GM18505 (cell line): Measurements from ENCODE around the gene DHX8.

Source experiments
- ATAC-seq: cut with Tn5 transposase; IDR thresholded peaks from one replicate; pipeline ENCODE4 v1.9.1; 2021; ENCODE audit not compliant: unreplicated experiment
- POLR2A ChIP-seq: IDR thresholded peaks from 4 replicates; pipeline ENCODE4 v1.6.1; 2011; ENCODE audit warnings: borderline replicate concordance; ENCODE audit not compliant: insufficient read depth, insufficient read length; ENCODE audit errors: extremely low read depth

DHX8 gene

DNA sequence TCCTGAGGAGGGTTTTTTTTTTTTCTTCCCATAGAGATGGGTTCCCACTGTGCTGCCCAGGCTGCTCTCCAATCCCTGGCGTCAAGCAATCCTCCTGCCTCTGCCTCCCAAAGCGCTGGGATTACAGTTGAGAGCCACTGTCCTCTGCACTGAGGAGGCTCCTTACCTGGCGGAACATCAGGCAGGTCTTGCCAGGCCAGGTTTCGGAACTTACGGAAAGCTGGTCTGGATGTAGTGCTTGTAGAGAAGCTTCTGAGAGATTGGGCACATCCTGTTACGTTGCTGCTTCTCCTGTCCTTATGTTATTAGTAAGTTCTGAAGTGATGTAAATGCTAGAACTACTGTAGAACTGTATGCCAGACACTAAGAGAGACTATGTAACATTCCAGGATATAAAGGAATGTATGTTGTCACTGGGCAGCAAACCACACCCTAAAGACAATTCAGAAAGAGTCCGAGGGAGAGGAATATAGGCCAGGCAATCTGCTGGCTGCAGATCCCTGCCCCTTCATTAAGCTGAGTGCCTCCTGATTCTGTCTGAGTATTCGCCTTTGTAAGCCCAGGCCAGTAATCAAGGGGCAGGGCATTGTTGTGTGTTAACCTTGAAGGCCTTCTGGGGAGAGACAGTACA, 41.3 kb downstream of the DHX8 start:
- ATAC-seq = no peak
- no peak for TF ChIP-seq POLR2A

DNA sequence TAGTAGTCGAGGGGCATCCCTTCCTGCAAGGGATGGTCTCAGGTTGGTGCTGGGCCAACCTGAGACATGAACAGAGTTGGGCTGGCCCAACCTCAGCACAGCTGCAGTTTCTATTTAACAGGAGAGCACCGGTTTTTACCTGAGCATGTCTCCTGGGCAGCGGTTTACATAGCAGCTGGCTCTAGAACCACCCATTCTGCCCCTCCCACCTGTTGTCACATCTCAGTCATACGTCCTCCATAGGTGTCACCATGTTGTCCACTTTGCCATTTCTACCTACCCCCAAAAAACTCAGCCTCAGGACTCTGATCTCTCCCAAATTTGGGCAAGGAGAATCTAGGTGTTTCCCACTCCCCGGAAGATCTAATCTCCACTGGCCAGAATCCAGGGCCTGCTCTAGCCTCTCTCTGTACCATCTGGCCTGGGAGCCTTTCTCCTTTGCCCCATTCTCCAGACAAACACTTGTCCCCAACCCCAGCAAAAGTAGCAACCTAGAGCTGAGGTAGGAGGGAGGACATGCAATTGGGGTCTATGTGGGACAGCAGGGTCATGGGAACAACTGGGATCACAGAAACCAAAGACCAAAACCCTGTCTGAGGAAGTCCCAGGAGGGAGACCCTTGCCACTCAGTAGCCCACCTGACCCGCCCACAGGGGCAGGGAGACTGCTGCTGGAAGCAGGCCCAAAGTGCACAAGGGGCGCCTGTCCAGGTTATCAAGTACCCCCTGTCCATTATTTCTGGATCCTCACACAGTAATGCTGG, 43.3 kb downstream of the DHX8 start:
- no peak for ATAC-seq
- TF ChIP-seq POLR2A = no peak

DNA sequence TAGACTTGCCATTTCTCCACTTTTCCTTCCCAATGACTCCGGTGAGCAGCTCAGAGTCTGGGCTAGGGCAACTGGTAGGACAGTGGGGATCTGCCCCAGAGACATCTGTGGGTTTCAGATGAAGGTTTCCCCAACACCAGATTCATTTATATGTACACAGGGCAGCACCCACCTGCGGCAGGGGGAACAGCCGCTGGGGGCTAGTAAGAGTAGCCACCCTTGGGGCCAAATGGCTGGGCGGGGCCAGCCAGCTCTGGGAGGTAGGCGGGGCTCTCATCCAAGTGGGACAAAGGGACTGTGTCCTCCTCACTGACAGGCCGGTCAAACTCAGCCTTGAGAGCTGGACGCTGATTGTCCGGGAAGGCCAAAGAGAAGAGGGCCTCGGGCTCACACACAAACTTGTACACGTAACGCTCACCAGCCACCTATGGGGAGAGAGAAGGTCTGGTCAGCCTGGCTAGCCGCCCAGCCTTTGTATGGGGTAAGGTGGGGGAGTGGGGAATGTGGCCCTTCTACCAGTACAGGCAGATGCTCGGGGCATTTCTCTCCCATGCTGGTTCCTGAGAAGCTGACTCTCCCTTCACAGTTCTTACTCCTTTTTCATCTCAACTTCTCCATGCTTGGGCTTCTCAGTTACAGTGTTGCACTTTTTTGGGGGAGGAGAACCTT, 44.7 kb downstream of the DHX8 start:
- ATAC-seq = no peak
- TF ChIP-seq POLR2A = no peak

DNA sequence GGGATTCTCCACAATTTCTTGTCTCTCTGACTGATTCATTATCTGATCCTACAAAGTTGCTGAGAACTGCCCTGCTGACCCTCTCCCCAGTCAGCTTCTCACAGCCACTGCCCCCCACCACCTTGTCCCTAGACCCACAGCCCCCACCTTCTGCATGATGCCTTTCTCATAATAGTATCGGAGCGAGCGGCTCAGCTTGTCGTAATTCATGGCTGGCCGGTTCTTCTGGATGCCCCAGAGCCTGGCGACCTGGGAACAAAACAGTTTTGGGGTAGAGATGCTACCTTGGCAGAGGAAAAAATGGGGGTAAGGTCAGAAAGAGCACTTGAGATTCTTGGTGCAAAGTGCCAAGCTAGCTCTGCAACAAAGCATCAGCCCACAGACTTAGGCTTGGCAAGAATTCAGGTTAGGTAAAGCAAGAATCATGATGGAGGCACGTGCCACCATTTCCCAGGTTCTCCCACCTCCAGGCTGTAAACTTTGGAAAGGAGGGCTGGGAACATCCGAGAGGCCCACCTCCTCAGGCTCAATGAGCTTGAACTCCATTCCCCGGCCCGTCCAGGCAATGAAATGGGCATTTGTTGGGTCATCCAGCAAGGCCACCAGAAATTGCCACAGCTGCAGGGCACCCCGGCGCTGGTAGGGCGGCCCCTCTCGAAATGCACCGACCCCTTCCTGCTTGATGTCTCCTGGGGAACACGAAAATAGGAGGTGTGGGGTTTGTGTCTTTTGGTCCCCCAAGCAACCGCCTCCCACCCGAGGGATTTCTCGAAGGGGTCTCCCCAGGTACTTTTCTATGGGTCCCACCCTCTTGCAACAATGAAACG, 45.4 kb downstream of the DHX8 start:
- no peak for TF ChIP-seq POLR2A

DNA sequence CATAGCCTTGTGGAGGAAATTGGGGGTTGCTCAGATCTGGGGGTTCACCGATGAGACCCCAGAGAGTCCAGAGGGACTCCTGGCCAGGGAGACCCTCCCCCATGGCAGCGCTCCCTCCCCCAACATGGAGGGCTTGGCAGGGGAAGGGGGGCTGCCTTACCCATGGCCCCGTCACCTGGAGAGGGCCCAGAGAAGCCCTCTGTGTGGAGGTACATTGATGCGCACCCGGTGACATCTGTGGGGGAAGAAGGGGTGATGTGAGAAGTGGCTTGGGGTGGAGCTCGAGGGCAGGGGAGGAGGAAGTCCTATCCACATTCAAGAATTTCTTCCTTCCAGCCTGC, 46.1 kb downstream of the DHX8 start:
- TF ChIP-seq POLR2A = no peak
- ATAC-seq = no peak

More for the DNA sequence above, 45.4 kb downstream of the DHX8 start:
- ATAC-seq = no peak

DNA sequence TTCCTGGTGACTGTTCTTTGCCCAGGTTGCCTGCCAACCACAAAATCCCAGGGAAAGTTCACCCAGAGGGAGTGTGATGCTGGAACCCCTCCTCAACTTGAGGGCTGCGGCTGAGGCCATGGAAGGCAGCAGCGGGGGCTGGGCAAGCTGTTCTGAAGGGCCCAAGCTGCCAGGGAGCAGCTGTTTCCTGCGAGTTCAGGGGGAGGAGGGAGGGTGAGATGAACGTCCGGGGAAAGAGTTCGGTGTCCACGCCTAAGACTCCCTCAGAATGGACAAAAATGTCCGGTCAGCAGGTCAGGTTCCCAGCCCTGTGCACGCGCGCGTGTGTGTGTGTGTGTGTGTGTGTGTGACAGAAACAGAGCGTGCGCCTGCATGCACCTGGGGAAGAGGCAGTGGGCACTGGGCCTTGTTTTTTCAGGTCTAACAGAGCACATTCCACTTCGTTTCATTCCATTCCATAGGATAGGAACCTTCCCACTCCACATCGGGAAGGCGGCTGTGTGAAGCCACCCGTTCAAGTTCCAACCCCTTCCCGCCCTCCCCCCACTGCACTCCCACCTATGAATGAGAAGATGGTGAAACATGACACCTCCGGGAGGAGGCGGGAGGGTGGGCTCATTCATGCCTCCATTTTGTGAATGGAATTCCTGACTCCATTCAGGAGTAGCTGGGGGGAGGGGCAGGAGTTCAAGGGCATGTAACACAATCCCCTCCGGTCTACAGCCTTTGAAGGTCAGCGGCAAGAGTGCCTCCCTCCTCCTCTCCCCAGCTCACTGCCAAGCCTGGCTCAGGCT, 46.7 kb downstream of the DHX8 start:
- ATAC-seq = no peak

DNA sequence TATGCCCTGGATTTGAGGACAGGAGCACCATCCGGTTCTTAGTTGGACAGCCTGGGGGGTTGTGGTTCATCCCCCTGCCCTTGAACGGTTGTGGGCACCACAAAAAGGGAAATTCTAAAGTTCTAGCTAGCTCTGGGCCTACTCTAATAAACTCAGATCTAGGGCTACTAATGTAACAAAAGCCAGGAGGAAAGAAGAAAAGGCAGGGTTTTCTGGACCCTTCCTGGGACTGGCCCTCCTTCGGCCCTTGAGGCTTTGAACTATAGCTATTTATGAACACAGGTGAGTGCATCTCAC, 47.3 kb downstream of the DHX8 start:
- TF ChIP-seq POLR2A = no peak
- ATAC-seq = no peak

More for the DNA sequence above, 46.7 kb downstream of the DHX8 start:
- TF ChIP-seq POLR2A = no peak

DNA sequence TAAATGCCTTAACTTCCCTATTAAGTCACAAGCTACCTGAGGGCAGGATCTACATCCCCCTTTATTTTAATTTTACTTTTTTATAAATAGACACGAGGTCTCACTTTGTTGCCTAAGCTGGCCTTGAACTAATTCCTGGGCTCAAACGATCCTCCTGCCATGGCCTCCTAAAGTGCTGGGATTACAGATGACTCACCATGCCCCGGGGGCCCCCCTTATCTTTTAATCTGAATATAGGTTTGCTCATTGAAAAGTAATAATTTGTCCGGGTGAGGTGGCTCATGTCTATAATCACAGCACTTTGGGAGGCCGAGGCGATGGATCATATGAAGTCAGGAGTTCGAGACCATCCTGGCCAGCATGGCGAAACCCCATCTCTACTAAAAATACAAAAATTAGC, 48.2 kb downstream of the DHX8 start:
- ATAC-seq = no peak
- TF ChIP-seq POLR2A = no peak

DNA sequence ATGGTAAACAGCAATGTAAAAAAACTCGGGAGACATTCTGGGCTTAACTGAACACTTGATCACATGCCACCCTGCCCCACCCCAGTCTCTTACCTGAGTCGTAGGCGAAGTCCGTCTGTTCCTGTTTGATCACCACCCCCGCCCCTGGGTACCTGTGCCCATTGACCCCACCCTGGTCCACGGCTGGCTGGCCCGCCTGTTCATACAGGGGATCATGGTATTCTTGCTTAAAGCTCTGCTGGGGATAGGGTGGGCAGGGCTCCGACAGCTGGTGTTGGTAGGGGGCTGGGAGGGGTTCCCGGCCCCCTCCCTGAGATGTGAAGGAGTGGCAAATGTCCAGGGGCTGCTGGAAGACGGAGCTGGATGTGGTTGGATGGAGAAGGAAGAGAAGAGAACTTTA, 48.8 kb downstream of the DHX8 start:
- no peak for TF ChIP-seq POLR2A
- ATAC-seq = no peak

DNA sequence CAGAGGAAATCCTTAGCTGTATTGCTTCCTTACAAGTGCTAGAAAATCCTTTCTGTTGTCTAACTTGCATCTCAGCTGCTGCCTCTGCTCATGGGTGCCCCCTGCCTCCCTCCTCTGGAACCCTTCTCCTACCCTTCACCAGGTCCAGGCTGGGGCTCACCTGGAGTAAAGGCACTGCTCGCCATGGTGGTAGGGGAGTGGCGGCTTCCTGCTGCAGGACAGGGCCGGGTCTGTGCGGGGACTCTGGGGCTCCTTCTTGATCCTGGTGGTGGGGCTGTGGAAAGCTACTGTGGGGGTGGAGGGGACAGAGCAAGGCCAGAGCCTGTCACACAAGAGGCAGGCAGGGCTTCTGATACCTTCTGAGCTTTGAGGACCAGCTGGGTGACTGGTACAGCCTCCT, 49.9 kb downstream of the DHX8 start:
- ATAC-seq = no peak
- no peak for TF ChIP-seq POLR2A

DNA sequence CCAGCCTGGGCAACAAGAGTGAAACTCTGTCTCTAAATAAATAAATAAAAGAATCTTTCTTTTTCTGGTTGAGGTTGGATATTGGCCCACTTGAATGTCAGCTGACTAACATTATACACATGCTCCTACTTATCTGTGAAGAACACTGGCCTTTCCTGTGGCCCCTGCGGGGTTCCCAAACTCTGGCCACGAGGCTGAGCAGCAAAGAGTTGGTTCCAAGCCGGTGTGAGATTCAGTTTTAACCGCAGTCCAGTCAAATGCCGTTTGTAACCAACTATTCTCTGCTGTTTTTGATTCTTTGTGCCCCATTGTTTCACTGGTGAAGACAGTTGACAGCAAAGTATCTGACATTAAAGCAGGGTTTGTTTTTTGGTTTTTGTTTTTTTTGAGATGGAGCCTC, 51.1 kb downstream of the DHX8 start:
- ATAC-seq = no peak
- TF ChIP-seq POLR2A = no peak

DNA sequence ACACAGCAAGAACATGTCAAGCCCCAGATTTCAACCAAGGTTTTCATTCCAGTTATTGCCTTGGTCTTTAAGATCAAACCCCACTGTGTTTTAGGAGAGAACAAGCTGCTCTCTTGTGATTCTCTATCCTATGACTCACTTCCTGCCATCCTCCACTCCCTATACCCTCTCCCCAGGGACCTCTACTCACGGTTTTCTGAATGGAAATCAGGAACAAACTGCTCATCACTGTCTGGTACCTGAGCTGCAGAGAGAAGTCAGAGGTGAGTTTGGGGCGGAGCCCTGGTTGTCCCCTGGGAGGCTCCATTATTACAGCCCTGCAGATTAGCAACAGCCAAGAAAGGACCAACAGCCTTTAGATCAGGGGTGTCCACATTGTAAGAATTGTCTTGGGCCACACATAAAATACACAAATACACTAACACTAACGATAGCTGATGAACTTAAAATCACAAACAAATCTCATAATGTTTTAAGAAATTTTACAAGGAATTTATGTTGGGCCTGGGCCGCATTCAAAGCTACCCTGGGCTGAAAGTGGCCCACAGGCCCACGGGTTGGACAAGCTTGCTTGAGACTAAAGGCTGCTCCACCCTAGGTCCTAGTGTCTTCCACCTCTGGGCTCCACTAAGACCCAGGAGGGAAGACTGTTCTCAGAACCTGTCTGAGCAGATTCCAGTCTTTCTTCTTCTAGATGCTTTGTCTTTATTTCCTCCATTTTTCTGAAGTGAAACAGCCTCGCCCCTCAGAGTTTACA, 52.6 kb downstream of the DHX8 start:
- TF ChIP-seq POLR2A = no peak
- no peak for ATAC-seq
